Hepatocyte (in vitro differentiated cells): Measurements from ENCODE around the gene OR51G1.

ENCODE experiments used
- EZH2 ChIP-seq: fragments of 200-600 bp; sonication (generic); IDR thresholded peaks from 2 replicates; pipeline ENCODE4 v1.6.1; 2016; ENCODE audit warnings: antibody characterized with exemption, mild to moderate bottlenecking, borderline replicate concordance
- EZH2phosphoT487 ChIP-seq: fragments of 200-600 bp; sonication (generic); IDR thresholded peaks from one replicate; pipeline ENCODE4 v1.6.1; 2018; ENCODE audit warnings: antibody characterized with exemption, mild to moderate bottlenecking, low read depth, moderate library complexity; ENCODE audit not compliant: unreplicated experiment, severe bottlenecking
- TF ChIP-seq, protein P1 (sequence below): fragments of 200-600 bp; sonication (generic); IDR thresholded peaks from 2 replicates; pipeline ENCODE4 v1.5.1; 2016; ENCODE audit warnings: antibody characterized with exemption, mild to moderate bottlenecking; ENCODE audit not compliant: poor library complexity

DNA sequence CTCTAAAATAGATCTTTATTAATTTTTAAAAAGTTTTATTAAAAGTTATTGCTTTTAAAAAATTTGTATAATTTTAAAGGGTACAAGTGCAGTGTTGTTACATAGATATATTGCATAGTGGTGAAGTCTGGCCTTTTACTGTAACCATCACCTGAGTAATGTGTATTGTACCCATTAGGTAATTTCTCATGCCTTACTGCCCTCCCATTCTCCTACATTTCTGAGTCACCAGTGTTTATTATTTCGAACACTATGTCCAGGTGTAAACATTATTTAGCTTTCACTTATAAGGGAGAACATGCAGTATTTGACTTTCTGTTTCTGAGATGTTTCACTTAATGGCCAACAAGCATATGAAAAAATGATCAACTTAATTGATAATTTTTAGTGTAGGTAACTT is 2.3 kb downstream of the OR51G1 start:
- TF ChIP-seq, protein P1, sequence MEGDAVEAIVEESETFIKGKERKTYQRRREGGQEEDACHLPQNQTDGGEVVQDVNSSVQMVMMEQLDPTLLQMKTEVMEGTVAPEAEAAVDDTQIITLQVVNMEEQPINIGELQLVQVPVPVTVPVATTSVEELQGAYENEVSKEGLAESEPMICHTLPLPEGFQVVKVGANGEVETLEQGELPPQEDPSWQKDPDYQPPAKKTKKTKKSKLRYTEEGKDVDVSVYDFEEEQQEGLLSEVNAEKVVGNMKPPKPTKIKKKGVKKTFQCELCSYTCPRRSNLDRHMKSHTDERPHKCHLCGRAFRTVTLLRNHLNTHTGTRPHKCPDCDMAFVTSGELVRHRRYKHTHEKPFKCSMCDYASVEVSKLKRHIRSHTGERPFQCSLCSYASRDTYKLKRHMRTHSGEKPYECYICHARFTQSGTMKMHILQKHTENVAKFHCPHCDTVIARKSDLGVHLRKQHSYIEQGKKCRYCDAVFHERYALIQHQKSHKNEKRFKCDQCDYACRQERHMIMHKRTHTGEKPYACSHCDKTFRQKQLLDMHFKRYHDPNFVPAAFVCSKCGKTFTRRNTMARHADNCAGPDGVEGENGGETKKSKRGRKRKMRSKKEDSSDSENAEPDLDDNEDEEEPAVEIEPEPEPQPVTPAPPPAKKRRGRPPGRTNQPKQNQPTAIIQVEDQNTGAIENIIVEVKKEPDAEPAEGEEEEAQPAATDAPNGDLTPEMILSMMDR: no peak
- TF ChIP-seq EZH2 (no peak), EZH2phosphoT487 (no peak)
